Measurements from ENCODE around the gene PGLYRP3.
A peak's percentile ranks its signal among the peaks of the same experiment; 100 is the strongest.
"Not testable (repeated sequence)": the region's sequence is repeated elsewhere in the genome, so short reads cannot be mapped to it uniquely, and the experiment has no call there.

Gene PGLYRP3

DNA sequence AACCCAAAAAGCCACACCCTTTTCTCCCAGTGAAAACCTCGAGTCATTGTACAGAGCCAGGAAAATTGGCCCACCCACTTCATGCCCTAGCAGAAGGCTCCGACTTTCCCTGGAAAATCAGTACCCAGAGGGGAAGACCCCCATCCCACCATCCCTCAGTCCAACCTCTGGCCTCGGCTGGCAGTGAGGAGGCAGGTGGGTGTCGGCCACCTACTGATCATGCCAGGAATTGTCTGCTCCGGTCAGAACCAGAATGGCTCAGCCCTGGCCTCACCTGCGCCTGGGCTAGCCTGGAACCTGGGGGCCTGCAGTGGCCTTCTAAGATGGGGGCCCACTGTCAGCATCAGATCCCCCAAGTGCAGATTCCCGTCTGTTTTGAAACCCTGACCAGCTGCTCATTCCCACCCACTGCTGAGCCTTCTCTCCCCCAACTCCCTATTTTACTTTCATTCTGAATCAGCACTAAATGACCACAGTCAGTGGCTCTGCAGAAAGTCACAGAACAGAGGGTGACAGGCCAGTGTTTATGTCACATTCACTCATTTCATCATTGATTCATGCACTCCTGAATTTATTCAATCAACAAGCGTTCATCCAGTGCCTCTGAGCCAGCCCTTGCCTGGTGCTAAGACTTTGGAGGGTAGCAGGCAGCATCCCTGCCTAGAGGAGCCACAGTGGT is 41.9 kb upstream of the PGLYRP3 start:
- Mint-ChIP-seq H3K9me3 (no peaks in the 10 kb centered on the region), H3K4me1 (ENCODE audit: low read depth in 2 of 2) (peaks cover 0 to 7% of the 10 kb centered on the region in 2 donors), H3K36me3 (ENCODE audit: insufficient read depth) (no peaks in the 10 kb centered on the region), H3K27me3 (peaks cover 43 to 45% of the 10 kb centered on the region in 2 donors), H3K27ac (no peak overlapping the region), H3K4me3 (no peak overlapping the region)
- no peak for DNase-seq
- no peak for ATAC-seq (replicated peaks)

DNA sequence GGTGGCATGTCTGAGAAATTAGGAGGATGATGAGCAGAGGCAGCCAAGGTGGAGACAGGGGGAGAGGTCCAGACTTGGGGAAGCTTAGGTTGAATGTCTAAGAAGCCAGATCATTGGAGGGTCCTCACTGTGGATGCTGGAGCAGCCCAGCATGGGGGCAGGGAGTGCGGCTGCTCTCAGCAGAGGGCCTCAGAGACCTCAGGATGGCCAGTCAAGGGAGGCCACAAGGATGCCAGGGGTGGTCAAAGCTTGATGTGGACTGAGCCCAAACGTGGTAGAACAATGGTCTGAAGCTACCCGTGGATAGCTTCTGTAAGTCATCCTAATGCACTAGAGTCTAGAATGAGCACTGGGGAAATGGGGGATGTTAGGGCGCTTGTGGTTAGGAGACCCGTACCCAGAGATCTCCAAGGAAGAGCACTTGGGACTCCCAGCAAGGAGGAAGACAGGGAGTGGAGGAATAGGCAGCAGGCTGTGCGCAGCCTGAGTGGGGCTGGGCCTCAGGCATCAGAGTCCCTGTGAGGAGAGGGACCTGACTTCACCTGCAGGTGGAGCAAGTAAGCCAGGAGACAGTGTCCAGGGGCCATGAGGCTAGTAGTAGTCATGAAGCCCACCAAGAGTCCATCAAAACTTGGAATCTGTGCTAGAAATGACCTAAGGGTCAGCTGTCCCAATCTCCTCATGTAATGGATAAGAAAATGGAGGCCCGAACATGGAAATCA is 40.6 kb upstream of the PGLYRP3 start:
- peaks cover 0 to 7% of the 10 kb centered on the region in 2 donors for H3K4me1 Mint-ChIP-seq (ENCODE audit: low read depth in 2 of 2)
- ATAC-seq (replicated peaks), result no peak
- no peak for DNase-seq
- no peaks in the 10 kb centered on the region for H3K36me3 Mint-ChIP-seq (ENCODE audit: insufficient read depth)
- H3K4me3 Mint-ChIP-seq, result no peak overlapping the region
- no peaks in the 10 kb centered on the region for H3K9me3 Mint-ChIP-seq
- peaks cover 52 to 53% of the 10 kb centered on the region in 2 donors for H3K27me3 Mint-ChIP-seq
- no peak overlapping the region for H3K27ac Mint-ChIP-seq

DNA sequence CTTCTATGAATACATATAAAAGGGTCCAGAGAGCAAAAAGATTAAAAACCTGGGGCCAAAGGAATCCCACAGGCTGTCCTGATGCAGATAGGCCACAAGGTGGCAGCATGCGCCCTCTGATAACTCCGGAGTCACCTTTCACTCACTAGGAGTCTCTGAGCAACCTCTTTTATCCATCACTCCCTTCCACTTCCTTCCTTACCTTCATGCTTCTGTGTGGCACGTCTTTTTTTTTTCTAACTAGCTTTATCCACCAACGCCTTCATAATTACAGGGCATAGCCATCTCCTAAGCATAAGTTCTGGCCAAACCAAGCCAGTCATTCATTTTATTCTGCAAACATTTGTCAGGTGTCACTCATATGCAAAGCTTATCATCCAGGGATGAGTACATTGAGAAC is 39.8 kb upstream of the PGLYRP3 start:
- peak; percentile 73 for ATAC-seq (replicated peaks)
- no peak overlapping the region for H3K4me3 Mint-ChIP-seq
- H3K27ac Mint-ChIP-seq, result no peak overlapping the region
- H3K9me3 Mint-ChIP-seq, result no peaks in the 10 kb centered on the region
- peaks cover 0 to 3% of the 10 kb centered on the region in 2 donors for H3K4me1 Mint-ChIP-seq (ENCODE audit: low read depth in 2 of 2)
- H3K27me3 Mint-ChIP-seq, result peaks cover 46 to 55% of the 10 kb centered on the region in 2 donors
- peak; percentile 39 to 49 (median 49) for DNase-seq
- H3K36me3 Mint-ChIP-seq (ENCODE audit: insufficient read depth), result peaks cover 2% of the 10 kb centered on the region

DNA sequence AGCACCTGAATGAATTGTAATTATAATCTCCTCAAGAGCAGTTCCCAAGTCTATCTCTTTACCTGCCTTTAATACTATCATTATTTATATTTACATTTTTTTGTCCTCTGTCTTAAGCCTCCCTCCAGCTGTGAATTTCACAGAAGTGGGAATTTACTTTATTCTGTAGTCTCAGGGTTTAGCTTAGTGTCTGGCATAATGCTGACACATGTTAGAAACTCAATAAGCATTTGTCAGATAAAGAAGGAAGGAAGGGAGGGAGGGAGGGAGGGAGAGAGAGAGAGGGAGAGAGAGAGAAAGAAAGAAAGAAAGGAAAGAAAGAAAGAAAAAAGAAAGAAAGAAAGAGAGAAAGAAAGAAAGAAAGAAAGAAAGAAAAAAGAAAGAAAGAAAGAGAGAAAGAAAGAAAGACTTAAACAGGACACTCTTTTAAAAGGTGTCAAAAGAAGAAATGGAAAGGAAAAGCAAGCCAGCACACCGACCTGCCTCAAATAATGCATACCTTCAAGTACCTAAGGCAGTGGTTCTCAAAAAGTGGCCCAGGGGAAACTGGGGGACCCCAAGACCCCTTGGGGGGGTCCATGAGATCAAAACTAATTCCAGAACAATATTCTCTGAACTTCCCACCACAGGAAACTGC is 37.7 kb upstream of the PGLYRP3 start:
- H3K9me3 Mint-ChIP-seq, result no peaks in the 10 kb centered on the region
- H3K27ac Mint-ChIP-seq, result no peak overlapping the region
- no peak overlapping the region for H3K4me3 Mint-ChIP-seq
- no peak for DNase-seq
- peaks cover 50 to 61% of the 10 kb centered on the region in 2 donors for H3K27me3 Mint-ChIP-seq
- H3K36me3 Mint-ChIP-seq (ENCODE audit: insufficient read depth), result peaks cover 2% of the 10 kb centered on the region
- no peak for ATAC-seq (replicated peaks)
- H3K4me1 Mint-ChIP-seq (ENCODE audit: low read depth in 2 of 2), result peaks cover 7 to 14% of the 10 kb centered on the region in 2 donors

DNA sequence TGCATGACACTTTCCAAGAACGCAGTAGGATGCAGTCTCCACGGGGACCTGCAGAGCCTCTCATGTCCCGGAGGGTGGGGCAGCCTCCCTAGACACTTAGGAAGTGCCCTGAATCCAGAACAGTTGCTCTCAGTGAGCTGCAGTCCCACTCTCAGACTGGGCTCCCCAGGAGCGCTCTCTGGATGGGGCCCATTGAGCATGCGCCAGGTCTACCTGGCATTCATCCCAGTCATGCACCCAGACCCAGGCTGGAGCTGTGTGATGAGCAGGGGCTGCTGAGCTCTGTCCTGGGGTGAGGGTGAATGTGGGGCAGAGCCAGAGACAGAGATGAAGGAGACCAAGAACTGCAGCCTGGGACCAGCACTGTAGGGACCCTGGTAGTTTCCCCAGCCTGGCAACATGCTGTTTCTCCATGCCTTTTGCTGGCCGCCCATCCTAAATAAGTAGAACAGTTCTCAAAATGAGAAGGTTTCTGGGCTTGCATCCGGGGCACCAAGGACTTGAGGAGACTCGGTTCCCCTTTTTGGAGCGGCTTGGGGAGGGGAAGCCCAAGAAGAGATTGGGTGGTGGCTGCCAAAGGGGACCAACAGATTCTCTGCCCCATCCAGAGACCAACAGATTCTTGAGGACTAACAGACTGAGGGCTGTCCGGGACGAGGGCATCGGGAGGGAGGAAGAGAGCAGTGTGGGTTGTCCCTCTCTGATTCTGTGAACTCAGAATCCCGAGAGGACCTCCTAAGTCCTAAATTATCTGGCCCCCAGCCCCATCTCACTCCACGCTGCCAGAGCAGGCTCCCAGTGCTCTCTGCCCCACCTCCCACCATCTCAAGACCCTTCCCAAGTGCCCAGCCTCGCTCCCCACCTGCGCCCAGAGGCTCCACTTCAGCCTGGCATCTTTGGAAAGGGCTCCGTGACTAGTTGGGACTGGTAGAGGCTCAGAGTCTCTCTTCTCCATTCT is 36.9 kb upstream of the PGLYRP3 start:
- H3K36me3 Mint-ChIP-seq (ENCODE audit: insufficient read depth), result peaks cover 2% of the 10 kb centered on the region
- DNase-seq, result no peak
- H3K4me3 Mint-ChIP-seq, result no peak overlapping the region
- H3K9me3 Mint-ChIP-seq, result no peaks in the 10 kb centered on the region
- no peak for ATAC-seq (replicated peaks)
- H3K4me1 Mint-ChIP-seq (ENCODE audit: low read depth in 2 of 2), result peaks cover 8 to 19% of the 10 kb centered on the region in 2 donors
- peaks cover 50 to 69% of the 10 kb centered on the region in 2 donors for H3K27me3 Mint-ChIP-seq
- H3K27ac Mint-ChIP-seq, result no peak overlapping the region

DNA sequence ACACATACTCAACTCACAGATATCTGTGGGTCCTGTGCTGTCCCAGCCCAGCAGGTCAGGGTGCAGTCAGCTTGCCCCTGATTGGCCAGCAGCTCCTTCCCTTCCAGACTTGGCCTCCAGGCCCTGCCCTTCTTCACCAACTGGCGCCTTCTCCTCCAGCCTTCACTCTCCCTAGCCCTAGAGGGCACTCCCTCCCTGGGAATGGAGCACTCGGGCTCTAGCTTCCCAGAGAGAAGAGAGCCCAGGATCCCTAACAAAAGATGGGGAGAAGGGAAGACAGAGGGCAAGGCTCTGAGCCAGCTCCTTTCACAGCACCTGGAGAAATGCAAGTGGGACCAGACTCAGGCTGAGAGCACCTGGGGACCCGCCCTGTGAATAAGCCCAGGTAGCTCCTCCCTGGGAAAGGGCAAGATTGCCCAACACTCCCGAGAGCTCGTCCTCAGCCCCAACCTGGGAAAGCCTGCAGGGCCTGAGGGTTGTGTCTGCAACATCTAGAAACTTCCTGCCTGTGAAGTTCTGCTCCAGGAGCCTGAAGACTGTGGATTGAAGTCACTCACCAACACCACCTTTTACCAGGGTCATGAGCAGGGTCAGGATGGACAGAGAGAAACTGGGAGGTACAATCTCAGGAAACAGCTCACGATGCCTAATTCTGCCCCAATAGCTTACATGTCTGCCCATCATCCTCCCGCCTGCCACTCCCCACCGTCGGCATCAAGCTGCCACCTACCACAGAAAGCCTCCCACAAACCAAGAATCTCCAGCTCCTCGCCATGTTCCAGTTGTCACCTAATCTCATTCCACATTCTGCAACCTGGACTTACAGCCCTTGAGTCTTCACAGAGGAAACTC is 36.0 kb upstream of the PGLYRP3 start, which contains the start of gene PGLYRP4:
TSS of gene PGLYRP4 (minus strand) at position 331 of the 852 bp plus-strand sequence. CDS start 909 bp downstream, outside the sequence.
- H3K4me1 Mint-ChIP-seq (ENCODE audit: low read depth in 2 of 2), result peaks cover 8 to 23% of the 10 kb centered on the region in 2 donors
- H3K27me3 Mint-ChIP-seq, result peaks cover 53 to 76% of the 10 kb centered on the region in 2 donors
- ATAC-seq (replicated peaks), result no peak
- no peak within 1 kb of the TSS for H3K27ac Mint-ChIP-seq
- no peaks in the 10 kb centered on the region for H3K9me3 Mint-ChIP-seq
- peaks cover 2% of the 10 kb centered on the region for H3K36me3 Mint-ChIP-seq (ENCODE audit: insufficient read depth)
- no peak for DNase-seq
- no peak within 1 kb of the TSS for H3K4me3 Mint-ChIP-seq

DNA sequence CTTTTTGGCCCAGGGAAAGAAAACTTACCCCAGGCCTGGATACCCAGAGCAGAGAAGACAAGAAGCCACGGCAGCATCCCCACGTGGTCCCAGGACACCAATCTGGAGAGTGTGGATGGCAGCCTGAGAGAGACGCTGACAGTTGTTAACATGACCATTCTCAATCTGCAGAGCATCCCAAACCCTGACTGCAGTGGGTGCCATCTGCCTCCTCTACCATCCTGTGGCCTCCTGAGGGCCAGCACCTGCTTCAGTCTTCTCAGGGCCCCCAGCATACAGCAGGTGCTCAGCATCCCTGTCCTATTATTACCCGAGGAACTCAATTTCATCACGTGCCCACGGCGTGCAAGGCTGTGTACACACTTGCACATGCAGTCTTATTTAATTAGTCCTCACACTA is 35.1 kb upstream of the PGLYRP3 start:
- DNase-seq (no peak), ATAC-seq (replicated peaks) (no peak)
- Mint-ChIP-seq H3K27ac (no peak overlapping the region), H3K36me3 (ENCODE audit: insufficient read depth) (peaks cover 2% of the 10 kb centered on the region), H3K4me3 (no peak overlapping the region), H3K4me1 (ENCODE audit: low read depth in 2 of 2) (peaks cover 8 to 23% of the 10 kb centered on the region in 2 donors), H3K9me3 (no peaks in the 10 kb centered on the region), H3K27me3 (peaks cover 53 to 76% of the 10 kb centered on the region in 2 donors)

DNA sequence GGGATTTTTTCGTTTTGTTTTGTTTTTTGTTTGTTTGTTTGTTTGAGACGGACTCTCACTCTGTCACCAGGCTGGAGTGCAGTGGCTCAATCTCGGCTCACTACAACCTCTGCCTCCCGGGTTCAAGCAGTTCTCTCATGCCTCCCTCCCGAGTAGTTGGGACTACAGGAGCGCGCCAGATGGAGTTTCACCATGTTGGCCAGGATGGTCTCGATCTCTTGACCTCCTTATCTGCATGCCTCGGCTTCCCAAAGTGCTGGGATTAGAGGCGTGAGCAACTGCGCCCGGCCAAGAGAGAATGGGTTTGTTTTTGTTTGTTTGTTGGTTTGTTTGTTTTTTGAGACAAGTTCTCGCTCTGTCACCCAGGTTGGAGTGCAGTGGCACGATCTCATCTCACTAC is 34.3 kb upstream of the PGLYRP3 start:
- not testable (repeated sequence) for H3K4me3 Mint-ChIP-seq; DNase-seq; H3K27ac Mint-ChIP-seq; H3K9me3 Mint-ChIP-seq; H3K36me3 Mint-ChIP-seq (ENCODE audit: insufficient read depth); ATAC-seq (replicated peaks)
- H3K27me3 Mint-ChIP-seq, result peaks cover 58 to 84% of the 10 kb centered on the region in 2 donors
- H3K4me1 Mint-ChIP-seq (ENCODE audit: low read depth in 2 of 2), result peaks cover 8 to 23% of the 10 kb centered on the region in 2 donors

DNA sequence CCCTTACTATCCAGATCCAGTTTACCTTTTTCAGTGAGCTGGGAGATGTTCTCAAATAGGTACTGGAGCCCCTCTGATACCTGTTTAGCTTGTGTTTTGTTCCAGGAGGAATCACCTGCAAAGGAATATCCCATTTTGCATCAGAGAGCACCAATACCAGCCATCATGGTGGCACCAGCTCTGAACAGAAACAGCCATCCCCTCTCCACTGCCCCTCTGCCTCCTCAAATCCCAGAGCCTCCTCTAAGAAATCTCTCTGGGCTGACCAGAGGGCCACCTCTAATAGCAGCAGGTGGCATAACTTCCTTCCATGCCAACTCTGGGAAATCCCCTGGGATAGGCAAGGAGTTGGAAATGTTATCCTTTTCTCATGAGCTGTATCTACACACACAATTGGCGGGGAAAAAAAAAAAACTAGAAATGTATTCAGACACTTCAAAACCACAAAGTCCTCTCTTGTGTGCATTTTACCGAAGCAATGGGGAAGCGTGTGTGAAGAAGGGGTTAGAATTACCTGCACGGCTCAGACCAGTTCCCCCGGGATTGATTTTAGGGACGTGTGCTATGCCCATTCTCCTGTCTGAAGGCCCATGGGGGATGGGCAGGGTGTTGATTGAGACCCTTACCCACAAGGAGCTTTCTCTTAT is 33.4 kb upstream of the PGLYRP3 start:
- ATAC-seq (replicated peaks) (peak; percentile 24), DNase-seq (no peak)
- Mint-ChIP-seq H3K4me1 (ENCODE audit: low read depth in 2 of 2) (peaks cover 8 to 23% of the 10 kb centered on the region in 2 donors), H3K9me3 (no peaks in the 10 kb centered on the region), H3K27me3 (peaks cover 62 to 90% of the 10 kb centered on the region in 2 donors), H3K27ac (peak overlapping the region in 1 of 2 donors; percentile 36), H3K36me3 (ENCODE audit: insufficient read depth) (peaks cover 2% of the 10 kb centered on the region), H3K4me3 (peak overlapping the region; percentile 11 to 70)

DNA sequence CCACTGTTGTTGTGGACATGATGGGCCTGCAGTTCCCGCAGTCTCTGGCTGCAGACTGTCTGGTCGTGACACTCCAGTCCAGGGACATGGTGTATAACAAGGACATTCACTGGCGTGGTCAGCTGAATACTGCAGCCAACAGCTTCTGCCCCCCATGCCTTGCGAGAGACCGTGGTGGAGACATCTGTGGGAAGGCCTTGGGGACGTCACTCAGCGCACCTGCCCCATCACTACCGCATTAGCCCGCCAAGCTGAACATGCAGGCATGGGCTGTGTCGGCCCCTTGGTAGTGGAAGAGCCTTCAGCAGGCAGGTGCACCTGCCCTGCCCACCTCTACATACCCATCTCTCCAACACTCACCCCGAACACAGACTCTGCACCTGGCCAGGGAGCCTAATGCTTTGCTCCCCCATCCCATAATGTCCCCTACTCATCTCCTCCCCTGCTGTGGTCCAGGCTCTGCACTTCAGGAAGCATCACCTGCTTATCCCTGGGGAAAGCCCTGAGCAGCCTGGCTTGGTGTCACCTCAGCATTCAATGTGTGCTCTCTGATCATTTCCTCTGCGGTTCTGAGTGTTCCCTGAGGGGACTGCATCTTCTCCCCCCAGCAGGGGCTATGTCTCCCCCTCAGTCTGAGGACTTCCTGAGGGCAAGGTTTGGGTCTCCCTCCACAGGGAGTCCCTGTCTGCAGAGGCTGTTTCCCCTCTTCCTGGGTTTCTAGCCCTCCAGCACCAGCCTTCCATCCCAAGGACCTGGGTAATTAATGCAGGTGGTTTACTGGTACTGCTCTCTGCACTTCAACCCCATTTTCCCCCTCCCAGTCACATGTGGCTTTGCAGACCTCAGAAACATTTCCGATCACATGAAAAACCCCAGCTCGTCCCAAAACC is 32.7 kb upstream of the PGLYRP3 start:
- DNase-seq, result no peak
- H3K9me3 Mint-ChIP-seq, result no peaks in the 10 kb centered on the region
- peak; percentile 54 for ATAC-seq (replicated peaks)
- peaks cover 2% of the 10 kb centered on the region for H3K36me3 Mint-ChIP-seq (ENCODE audit: insufficient read depth)
- peaks cover 67 to 94% of the 10 kb centered on the region in 2 donors for H3K27me3 Mint-ChIP-seq
- peak overlapping the region in 1 of 2 donors; percentile 36 for H3K27ac Mint-ChIP-seq
- H3K4me1 Mint-ChIP-seq (ENCODE audit: low read depth in 2 of 2), result peaks cover 8 to 25% of the 10 kb centered on the region in 2 donors
- peak overlapping the region; percentile 11 to 70 for H3K4me3 Mint-ChIP-seq

DNA sequence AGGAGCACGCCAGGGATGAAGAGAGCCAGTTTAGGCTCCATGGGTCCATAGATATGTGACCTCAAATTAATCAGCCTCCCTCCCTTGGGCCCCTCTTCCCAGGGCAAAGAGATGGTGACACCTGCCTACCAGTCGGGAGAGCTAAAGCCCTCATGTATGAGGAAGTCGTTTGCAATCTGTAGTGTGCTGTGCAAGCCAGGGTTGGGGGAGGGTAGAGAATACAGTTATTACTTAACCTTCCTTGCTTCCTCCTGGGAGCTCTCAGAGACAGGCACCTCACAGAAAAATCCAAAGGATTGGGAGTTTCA is 31.9 kb upstream of the PGLYRP3 start:
- Mint-ChIP-seq H3K27me3 (peaks cover 60 to 86% of the 10 kb centered on the region in 2 donors), H3K27ac (no peak overlapping the region), H3K4me1 (ENCODE audit: low read depth in 2 of 2) (peaks cover 8 to 28% of the 10 kb centered on the region in 2 donors), H3K4me3 (no peak overlapping the region), H3K9me3 (no peaks in the 10 kb centered on the region), H3K36me3 (ENCODE audit: insufficient read depth) (peaks cover 2% of the 10 kb centered on the region)
- ATAC-seq (replicated peaks), result no peak
- no peak for DNase-seq

Measured in effector memory CD8-positive, alpha-beta T cell (primary cell).